HG02884 (cell line): ENCODE results near the gene CCBE1.
"Not testable (repeated sequence)": the region's sequence is repeated elsewhere in the genome, so short reads cannot be mapped to it uniquely, and the experiment has no call there.

Experiments used
- ATAC-seq: cut with Tn5 transposase; IDR thresholded peaks from one replicate; pipeline ENCODE4 v1.9.1; 2021; ENCODE audit warnings: mild to moderate bottlenecking, moderate library complexity; ENCODE audit not compliant: unreplicated experiment

CCBE1 gene

DNA sequence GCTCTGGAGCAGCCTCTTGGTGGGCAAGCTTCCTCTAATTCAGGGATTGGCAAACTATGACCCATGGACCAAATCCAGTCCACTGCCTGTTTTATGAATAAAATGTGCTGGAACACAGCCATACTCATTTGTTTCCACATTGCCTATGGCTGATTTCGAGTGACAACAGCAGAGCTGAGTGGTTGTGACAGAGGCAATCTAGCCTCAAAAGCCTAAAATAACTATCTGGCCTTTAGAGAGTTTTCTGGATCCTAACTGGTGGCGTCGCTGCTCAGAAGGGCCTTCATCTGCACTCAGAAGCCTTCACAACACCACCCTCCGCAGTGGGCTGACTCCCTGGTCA lies 147.1 kb downstream of the CCBE1 start:
- no peak for ATAC-seq

GRCh38 chr18:59549503-59550173 lies 147.6 kb downstream of the CCBE1 start:
- no peak for ATAC-seq

GRCh38 chr18:59547581-59548182 lies 149.5 kb downstream of the CCBE1 start:
- ATAC-seq = no peak

DNA sequence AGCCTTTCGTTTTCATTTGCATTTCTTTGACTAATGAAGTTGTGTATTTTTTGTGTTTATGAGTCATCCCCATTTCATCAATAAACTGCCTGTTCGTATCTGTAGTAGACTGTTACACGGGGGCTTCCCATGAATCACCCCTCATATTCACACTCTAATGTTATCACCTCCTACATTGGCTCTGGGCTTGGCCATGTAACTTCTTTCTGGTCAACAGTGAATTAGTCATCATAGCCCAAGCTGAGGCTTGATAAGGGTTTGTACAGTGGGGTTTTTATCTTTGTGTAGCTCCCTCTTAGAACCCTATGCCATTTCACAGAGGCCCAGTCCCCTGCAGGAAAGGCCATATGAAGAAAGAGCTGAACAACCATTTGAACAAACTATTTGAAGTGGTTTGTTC lies 151.0 kb downstream of the CCBE1 start:
- ATAC-seq = no peak

DNA sequence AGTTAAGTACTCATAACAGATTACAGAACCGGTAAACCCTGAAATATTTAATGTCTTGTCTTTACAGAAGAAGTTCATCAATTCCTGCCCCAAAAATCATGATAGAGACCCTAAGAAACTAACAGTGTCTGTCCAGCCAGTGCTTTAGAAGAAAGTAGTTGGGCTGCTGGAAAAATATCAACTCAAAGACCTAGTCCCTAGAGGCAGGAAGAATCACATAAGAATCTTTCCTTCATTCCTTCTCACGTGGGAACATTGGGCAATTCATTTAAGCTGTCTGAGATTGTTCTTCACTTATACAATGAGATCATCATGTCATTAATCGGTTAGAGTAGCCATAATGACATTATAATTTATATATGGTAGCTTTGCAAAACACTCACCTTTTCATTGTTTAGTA lies 156.4 kb downstream of the CCBE1 start:
- no peak for ATAC-seq

GRCh38 chr18:59540346-59540745 lies 156.9 kb downstream of the CCBE1 start:
- ATAC-seq = no peak

GRCh38 chr18:59539108-59539507 lies 158.1 kb downstream of the CCBE1 start:
- no peak for ATAC-seq

DNA sequence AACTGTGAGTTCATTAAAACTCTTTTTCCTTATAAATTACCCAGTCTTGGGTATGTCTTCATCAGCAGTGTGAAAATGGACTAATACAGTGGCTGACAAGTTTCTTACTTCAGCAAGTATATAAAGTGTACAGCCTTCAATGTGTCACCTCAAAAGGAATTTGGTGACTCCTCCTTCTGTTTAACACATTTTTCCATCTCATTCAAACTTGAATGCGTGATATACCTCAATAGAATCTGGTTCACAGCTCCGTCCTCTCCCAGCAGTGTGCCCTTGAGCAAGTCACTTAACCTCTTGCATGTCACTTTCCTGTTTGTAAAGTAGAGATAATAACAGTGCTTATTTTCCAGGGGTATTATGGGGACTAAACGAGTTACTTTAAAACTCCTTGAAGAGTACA lies 159.6 kb downstream of the CCBE1 start:
- ATAC-seq = no peak

GRCh38 chr18:59536166-59536565 lies 161.1 kb downstream of the CCBE1 start:
- ATAC-seq = no peak

- ATAC-seq = no peak
Measured at GRCh38 chr18:59535055-59535454, 162.2 kb downstream of the CCBE1 start.

GRCh38 chr18:59528866-59529265 lies 168.4 kb downstream of the CCBE1 start:
- no peak for ATAC-seq

DNA sequence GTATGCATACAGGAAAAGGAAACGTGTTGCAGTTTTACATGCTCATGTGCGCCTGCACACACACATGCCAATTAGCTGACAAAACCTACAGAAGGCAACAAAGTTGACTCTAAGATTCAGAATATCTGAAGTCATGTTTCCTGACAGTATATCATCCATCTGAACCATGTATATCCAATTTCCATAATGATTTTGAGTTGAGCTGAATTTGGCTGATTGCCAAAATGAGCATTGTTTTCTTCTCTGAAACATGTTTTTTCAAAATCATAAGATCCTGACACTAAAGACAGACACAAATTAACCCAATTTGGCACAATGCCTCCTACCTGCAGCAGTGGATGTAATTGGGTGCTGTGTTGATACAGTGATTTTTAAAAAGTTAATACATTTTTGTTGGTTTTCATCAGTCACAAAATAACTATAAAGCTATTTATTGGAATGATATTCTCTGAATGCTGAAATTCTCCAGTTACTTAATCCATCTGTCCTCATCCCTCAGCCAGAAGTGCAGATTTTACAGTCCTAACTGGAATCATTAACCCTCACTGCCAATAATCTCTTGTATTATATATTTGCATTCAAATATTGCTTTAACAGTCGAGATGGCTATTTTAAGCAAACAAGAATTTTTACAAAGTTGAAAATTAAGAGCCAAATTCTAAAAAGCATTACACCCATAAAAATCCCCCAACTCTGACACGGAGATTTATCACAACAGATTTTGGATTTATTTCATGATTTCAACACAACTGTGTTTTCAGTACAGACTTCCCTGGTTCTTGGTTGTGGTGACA lies 176.5 kb downstream of the CCBE1 start:
- ATAC-seq = no peak

- ATAC-seq = no peak
Measured at GRCh38 chr18:59518705-59519104, 178.5 kb downstream of the CCBE1 start.

GRCh38 chr18:59517446-59518165 lies 179.6 kb downstream of the CCBE1 start:
- ATAC-seq = no peak

GRCh38 chr18:59516356-59517155 lies 180.7 kb downstream of the CCBE1 start:
- no peak for ATAC-seq

DNA sequence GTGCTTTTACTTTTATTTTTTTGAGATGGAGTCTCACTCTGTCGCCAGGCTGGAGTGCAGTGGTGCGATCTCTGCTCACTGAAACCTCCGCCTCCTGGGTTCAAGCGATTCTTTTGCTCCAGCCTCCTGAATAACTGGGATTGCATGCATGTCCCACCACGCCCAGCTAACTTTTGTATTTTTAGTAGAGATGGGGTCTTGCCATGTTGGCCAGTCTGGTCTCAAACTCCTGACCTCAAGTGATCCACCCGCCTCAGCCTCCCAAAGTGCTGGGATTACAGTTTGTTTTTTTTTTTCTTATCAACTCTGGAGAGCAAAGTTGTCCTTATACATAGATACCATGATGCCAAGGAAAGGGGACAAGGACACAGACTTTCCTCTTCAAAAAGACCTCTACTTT lies 181.3 kb downstream of the CCBE1 start:
- not testable (repeated sequence) for ATAC-seq

- no peak for ATAC-seq
Measured at GRCh38 chr18:59515147-59515546, 182.1 kb downstream of the CCBE1 start.

DNA sequence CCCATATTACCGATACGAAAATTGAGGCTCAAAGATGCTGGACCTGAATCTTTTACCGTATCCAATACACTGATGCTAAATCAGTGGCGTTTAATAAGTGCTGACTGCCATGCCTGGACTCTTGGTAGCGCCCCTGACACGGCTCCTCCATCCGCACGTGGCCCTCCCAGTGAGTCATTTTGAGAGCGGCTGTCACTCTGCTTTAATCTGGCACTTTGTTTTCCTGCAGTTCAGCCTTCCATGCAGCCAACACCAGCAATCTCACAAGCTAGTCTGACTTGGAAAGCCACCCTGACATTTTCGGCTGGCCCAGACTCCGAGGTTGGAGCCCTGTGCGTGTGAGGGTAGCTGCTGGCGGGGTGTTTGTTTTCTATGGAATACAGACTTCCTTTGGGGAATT lies 183.0 kb downstream of the CCBE1 start:
- no peak for ATAC-seq

GRCh38 chr18:59512025-59512755 lies 185.0 kb downstream of the CCBE1 start:
- no peak for ATAC-seq
